Stimulated activated CD4-positive, alpha-beta T cell treated with anti-CD3 and anti-CD28 coated beads, Interleukin-1b, Interleukin-23, amount 100 ng/mL, for 48 hours (primary cell): ENCODE results near the gene NIPAL3.

Source experiments
- DNase-seq: peaks from one replicate; pipeline ENCODE4 v3.0.0-alpha.2; 2020

Gene NIPAL3

GRCh38 chr1:24415334-24415909 is at the start of gene NIPAL3:
NIPAL3 (plus strand) TSS chr1:24415802; CDS start chr1:24419548, 3,746 bp downstream.
- peak; percentile 99 for DNase-seq

DNA sequence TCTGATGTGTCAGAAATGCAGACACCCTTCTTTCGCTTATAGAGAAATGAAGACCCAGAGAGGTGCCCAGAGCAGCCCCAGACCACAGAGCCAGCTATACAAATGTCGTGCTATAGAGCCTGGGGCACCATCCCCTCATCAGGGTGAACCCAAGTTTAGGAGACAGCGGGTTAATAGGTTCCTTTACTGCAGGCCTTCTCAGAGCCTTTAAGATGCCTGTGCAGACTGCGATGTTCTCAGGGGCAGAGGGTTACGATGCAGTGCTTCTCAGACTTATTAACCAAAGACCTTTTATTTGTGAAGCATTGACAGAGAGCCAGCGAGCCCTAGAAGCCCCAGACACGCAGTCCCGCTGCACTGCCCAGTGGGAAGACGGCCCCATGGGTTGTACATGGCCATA is 48.9 kb upstream of the NIPAL3 start:
- DNase-seq: no peak

DNA sequence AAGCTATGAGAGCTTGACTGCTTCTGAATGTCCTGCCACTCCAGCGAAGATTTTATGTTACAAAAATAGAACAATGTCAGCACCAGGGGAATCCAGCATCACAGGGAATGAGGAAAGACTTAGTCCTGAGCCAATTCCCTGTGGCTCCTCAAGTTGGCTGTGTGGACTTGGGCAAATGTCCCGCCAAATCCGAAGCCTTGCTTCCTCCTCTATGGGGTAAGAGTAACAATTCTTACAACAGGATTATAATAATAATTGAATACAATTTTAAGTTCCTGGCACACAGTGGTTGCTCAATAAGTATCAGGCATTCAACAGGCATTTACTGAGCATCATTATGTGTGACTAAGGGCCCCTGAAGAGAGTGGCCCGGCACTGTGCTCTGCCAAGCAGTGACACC is 46.4 kb upstream of the NIPAL3 start:
- no peak for DNase-seq

GRCh38 chr1:24369801-24370200 is 45.8 kb upstream of the NIPAL3 start:
- DNase-seq: no peak

DNA sequence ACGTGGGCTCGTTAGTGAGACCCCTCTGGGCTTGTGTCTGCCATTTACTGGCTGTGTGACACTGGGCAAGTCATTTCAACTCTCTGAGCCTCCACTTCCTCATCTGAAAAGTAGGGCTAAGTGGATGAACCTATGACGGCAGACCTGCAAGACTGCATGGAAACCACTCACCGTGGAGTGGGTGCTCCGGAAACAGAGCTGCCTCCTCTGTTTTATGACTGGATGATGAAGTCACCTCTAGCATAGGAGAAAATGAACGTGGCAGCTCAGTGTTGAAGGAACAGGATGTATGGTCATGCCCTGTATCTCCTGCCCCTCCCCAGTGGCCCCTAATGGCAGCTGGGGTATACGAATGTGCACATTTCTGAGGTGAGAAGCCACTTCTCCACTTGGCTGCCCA is 42.6 kb upstream of the NIPAL3 start:
- no peak for DNase-seq

GRCh38 chr1:24373710-24374109 is 41.9 kb upstream of the NIPAL3 start:
- no peak for DNase-seq

GRCh38 chr1:24374891-24375786 is 40.5 kb upstream of the NIPAL3 start:
- no peak for DNase-seq

- no peak for DNase-seq
Measured at GRCh38 chr1:24379733-24380315, 35.8 kb upstream of the NIPAL3 start.

GRCh38 chr1:24380508-24380907 is 35.1 kb upstream of the NIPAL3 start:
- DNase-seq: no peak

GRCh38 chr1:24381256-24381655 is 34.3 kb upstream of the NIPAL3 start:
- DNase-seq: no peak

- no peak for DNase-seq
Measured at GRCh38 chr1:24382165-24382577, 33.4 kb upstream of the NIPAL3 start.

DNA sequence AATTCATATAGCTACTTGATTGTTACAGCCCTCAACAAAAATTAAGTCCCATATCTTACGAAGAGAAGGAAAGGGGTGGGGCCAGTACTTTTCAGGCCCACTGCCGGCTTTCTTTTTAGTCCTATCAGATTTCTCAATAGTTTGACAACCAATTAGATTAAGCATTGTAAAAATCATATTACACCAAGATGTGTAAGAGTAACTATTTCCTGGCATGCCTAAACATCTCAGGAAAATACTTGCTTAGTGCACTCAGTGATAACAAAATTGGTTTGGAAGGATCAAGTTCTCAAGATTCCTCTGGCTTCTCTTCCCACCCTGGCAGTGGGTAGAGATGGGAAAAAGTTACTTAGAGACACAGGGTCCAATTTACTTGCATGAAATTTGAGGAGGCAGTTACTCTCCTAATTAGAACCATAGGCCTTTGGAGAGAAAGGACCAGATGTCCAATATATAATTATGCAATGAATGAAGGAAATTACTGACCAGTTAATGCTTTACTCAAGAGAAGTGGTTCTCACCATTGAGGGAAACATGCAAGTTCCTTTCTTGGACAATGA is 32.1 kb upstream of the NIPAL3 start:
- no peak for DNase-seq

DNA sequence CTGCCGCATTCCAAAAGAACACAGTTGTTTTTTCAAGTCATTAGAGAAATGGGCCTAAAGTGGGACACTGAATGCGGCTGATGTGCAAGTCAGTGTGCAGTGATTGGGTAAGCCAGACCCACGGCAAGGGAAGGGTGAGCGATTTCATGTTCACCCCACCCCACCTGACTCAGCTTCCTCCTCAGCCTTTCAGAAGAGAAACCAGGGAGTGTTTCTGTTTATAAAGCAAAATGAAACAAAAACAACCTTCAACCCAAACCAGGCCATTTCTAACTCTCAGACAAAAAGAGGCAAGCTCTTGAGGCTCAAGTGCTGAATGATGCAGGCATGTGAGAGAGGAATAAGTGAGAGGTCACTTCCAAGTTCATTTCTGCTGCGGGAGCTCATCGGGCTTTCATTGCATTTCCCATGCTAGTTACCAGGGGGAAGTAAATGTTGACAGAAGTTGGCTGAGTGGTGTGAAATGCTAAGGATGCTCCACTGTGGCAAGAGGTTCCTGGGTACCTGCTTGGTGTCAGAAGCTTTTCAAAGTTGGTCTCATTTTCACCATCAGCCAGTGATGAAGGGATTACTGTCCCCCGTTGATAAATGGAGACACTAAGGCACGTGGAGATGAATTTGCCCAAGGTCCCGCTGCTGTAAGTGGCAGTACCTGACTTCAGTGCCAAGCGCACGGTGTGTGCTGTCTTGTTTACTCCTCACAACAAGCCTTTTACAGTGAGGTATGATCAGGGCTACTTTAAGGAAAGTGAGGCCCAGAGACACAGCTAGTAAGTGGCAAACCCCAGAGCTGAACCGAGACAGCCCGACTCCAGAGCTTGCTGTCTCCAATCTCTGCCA is 31.1 kb upstream of the NIPAL3 start:
- peak; percentile 68 for DNase-seq

DNA sequence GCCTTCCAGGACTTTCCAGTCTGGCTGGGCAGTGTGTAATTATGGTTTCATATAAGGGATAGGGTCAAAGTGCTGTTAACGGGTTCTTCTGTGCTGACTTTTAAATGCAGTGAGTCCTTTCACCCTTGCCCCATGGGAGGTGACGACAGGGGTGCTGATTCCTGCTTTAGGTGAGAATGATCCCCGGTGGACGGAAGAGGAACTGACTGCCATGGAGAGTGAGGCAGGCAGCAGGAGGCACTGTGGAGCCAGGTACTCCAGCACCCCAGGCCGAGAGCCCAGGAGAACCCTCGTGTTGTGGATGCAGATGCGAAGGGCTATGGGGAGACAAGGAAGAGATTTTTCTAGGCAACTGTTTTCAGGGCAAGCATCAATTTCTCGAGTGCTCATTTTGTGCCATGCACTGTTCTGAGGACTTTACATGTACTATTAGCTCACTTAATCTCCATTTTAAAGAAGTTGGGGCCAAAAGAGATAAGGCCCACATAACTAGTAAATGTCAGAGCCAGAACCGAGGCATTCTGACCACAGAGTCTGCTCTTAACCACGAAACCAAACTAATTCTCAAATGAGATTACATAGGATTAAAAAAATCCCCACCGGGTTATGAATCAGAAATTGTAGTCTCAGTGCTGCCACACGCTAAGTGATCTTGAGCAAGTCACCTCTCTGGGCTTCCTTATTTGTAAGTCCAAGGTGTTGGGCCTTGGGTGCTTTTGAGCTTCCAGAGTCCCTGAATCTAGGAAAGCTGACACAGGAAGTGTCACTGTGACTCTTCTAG is 30.3 kb upstream of the NIPAL3 start:
- DNase-seq: peak; percentile 39

DNA sequence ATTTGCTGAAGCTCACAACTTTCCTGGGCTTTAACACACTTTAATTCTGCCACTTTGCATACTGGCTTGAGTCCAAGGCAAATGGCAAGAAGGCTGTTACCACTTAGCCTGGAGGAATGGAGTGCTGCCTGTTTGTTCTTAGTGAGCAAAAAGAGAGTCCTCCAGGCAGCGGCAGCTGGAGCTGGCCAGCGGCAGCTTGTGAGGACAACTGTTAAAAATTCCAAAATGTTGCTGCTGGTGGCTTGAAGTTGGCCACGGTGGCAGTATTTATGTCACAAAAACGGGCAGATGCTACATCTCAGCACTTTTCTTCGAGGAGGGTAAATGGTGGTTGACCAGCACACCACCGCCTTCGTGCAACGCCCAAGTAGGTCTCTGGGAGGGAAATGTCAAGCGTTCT is 29.4 kb upstream of the NIPAL3 start:
- DNase-seq: no peak

DNA sequence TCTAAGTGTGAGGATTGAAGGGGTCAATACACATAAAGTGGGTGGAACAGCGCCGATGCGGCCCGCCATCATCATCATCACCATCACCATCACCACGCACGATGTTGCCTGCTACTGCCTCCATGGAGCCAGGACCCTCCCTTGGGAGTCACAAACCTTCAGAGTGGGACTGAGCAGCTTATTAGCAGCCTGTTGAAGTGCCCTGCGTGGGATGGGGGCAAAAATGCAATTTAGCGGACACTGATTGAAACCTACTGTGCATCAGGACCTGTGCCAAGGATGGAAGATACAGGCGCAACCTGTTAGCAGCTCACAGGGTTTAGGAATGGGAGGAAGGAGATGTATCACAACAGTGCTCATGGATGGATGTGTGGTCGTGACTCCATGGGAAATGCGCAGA is 28.7 kb upstream of the NIPAL3 start:
- DNase-seq: no peak

DNA sequence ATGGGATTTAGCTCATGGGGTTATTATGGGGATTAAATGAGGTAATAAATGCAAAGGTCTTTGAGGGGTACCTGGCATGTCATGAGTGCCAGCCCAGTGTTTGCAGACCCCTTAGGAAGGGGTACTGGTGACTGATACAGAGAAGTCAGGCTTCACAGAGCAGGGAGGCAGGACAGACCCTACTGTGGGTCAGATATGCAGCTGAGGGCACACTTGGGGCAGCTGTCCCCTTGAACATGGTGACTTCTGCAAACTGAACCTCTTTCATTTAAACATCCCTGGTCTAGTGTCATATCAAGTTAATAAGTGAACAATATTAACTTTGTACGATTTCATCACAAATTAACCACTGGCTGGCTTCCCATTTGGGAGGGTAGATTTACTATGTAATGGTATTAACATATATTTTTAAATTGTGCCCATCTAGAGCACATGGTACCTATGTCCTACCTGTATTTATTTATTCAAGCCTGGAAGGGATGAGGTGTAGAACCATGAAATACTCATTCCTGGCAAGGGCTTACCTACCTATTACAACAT is 27.9 kb upstream of the NIPAL3 start:
- no peak for DNase-seq

DNA sequence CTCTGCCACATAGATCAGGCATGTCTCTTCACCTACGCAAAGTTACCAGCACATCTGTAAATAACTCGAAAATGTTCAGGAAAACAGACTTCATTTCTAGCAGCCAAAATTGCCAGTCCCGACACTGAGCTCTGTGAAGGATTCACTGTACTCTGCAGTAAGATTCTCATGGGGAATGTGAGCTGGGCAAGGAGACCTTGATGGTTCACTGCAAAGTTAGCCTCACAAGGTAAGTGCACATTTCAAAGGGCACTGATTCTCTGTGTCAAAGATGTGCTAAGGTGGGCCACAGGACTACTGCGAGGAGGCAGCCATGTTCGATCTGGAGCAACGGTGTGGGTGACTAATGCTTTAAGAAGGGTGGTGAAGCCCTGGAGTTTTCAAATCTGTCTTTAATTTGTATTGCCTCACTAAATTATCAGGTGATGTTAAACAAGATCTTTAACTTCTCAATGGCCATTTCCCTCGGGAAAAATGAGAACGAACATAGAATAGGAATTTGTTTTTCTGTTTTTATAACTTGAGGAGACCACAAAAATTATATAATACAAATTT is 27.2 kb upstream of the NIPAL3 start:
- DNase-seq: no peak

- DNase-seq: no peak
Measured at GRCh38 chr1:24389231-24389678, 26.3 kb upstream of the NIPAL3 start.

DNA sequence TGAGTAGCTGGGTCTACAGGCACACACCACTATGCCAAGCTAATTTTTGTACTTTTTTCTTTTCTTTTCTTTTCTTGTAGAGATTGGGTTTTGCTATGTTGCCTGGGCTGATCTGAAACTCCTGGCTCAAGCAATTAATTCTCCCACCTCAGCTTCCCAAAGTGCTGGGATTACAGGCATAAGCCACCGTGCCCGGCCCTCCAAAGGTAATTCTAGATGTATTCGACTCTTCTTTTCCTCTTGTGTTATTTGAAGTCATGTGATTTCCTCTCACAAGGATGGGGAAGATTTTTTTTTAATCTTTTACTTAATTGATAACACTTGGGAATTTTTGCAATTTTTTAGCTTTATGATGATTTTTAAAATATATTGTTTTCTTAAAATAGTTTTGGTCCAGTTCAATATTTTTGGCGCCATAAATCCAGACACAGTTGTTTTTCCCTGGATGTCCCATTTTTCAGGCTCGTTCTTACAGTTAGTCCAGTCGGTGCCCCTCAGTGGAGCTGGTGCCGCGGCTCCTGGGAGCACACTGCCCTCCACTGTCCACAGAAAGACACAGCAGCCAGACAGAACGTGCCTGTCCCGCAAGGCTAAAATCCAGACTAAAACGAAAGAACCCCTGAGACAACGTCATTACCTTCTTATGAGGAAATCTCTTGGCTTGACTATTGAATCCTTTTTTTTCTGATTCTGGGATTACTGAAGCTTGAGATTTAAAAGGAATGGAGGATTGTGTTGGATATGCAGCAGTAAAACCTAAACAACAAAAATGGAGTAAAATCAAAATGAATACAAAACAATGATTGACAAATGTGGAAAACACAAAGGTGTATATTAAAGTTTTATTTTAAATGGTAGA is 24.4 kb upstream of the NIPAL3 start:
- peak; percentile 72 for DNase-seq
